DOHH2 (cell line): ENCODE measurements around the gene UBE2G2.

Experiments
- EZH2phosphoT487 ChIP-seq: fragments of 200-600 bp; sonication (generic); IDR thresholded peaks from 2 replicates; pipeline ENCODE4 v1.6.1; 2017; ENCODE audit warnings: borderline replicate concordance, mild to moderate bottlenecking, antibody characterized with exemption, low read length, moderate library complexity, mixed read lengths
- TF ChIP-seq, protein P1 (sequence below): fragments of 200-600 bp; sonication (generic); IDR thresholded peaks from one replicate; pipeline ENCODE4 v1.5.1; 2014; ENCODE audit warnings: antibody characterized with exemption, mild to moderate bottlenecking, low read depth, low read length; ENCODE audit not compliant: poor library complexity, severe bottlenecking

DNA sequence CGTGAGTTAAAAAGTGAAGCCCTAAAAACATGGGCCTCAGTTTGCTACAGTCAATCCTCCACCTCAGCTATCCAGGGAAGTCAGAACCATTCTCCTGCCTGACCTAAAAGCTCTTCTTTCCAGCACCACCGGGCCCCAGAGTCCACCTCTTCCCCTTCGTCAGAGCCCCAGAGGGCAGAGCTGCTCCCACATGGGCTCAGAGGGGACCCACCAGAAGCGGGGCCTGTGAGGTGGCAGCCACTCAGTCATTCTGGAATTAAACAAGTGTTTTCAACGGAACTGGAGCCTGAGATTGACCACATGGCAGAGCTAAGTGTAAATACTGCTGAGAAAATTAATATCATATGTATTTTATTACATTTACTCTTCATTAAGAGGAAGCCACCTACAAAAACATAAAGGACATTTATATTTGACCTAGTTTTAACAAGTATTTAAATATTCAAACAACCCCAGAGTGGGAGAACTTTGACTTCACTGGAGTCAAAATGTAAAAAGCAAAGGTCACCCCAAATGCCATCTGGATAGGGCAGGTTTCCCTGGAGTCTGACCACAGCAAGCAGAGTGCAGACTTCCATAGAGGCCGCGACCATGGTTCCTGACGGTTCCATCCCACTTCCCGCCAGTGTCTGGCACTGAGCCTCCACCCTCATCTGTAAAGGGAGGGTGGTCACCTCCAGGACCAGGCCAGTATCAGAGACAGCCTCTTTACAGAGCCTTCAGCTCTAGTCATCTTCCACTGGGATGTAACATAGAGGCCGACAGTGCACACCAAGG is 14.4 kb upstream of the UBE2G2 start:
- TF ChIP-seq, protein P1, sequence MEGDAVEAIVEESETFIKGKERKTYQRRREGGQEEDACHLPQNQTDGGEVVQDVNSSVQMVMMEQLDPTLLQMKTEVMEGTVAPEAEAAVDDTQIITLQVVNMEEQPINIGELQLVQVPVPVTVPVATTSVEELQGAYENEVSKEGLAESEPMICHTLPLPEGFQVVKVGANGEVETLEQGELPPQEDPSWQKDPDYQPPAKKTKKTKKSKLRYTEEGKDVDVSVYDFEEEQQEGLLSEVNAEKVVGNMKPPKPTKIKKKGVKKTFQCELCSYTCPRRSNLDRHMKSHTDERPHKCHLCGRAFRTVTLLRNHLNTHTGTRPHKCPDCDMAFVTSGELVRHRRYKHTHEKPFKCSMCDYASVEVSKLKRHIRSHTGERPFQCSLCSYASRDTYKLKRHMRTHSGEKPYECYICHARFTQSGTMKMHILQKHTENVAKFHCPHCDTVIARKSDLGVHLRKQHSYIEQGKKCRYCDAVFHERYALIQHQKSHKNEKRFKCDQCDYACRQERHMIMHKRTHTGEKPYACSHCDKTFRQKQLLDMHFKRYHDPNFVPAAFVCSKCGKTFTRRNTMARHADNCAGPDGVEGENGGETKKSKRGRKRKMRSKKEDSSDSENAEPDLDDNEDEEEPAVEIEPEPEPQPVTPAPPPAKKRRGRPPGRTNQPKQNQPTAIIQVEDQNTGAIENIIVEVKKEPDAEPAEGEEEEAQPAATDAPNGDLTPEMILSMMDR, result no peak
- no peak for TF ChIP-seq EZH2phosphoT487
